GM12878 (cell line): ENCODE measurements around the gene SERPING1. TPM values are rescaled to one million over a fixed set of nuclear protein-coding genes. Genes with fewer than 3 reads are reported as not detected.

Experiments used
- ATAC-seq: fragments of 200-7000 bp; cut with Tn5 transposase; 3 replicates; pipeline ENCODE4 v1.9.1; 2020; ENCODE audit warnings: mild to moderate bottlenecking, moderate library complexity
- BruUV-seq: library from RNA; stranded (reverse); fragments of 400-500 nt; replicated peaks from 2 replicates; lab custom pipeline; 2021; lab: Mats Ljungman, UMichigan
- CTCF ChIA-PET: fragments of 300-600 bp; sonication (Branson Sonifier 250); formaldehyde crosslinking; extraction: SDS; loops from one replicate; lab custom pipeline; 2021; ENCODE audit warnings: inconsistent platforms; lab: Yijun Ruan, JAX
- POLR2A ChIA-PET: fragments of 350-600 bp; formaldehyde crosslinking; extraction: SDS; loops from one replicate; lab custom pipeline; 2021; ENCODE audit warnings: inconsistent platforms; lab: Charles Lee
- RAD21 ChIA-PET: fragments of 300-600 bp; sonication (Branson Sonifier 250); formaldehyde crosslinking; loops from one replicate; lab custom pipeline; 2023; ENCODE audit warnings: antibody characterized with exemption; ENCODE audit not compliant: unreplicated experiment; lab: Charles Lee
- SMC1A ChIA-PET: fragments of 300-600 bp; sonication (Branson Sonifier 250); formaldehyde crosslinking; loops from one replicate; lab custom pipeline; 2023; ENCODE audit not compliant: unreplicated experiment, uncharacterized antibody; lab: Charles Lee
- DNase-seq: peaks from one replicate; pipeline ENCODE4 v3.0.0-alpha.2; 2011; ENCODE audit warnings: low read depth, low spot score
- FAIRE-seq: peaks from 3 replicates; lab custom pipeline; 2011; peaks lifted over from hg19 to GRCh38; lab: Jason Lieb, UNC
- H2AFZ ChIP-seq: 2 replicates; pipeline ENCODE4 v1.6.0; 2011; ENCODE audit warnings: low read depth, low read length, control low read depth; ENCODE audit not compliant: control insufficient read depth
- H3K27ac ChIP-seq: 2 replicates; pipeline ENCODE4 v1.5.1; 2011; ENCODE audit warnings: control low read depth; ENCODE audit not compliant: control insufficient read depth, insufficient read depth
- H3K27me3 ChIP-seq, 2 experiments: replicated peaks in 1 of 2; 2 replicates each; pipeline versions ENCODE4 v1.6.0 to v1.6.1; 2011; ENCODE audit warnings: low read length in 1 of 2; ENCODE audit not compliant: control insufficient read depth in 2 of 2, insufficient read depth in 2 of 2
- H3K36me3 ChIP-seq, 2 experiments: 2 replicates each; pipeline ENCODE4 v1.5.1; 2011; ENCODE audit warnings: low read length in 1 of 2; ENCODE audit not compliant: control insufficient read depth in 2 of 2, insufficient read depth in 2 of 2
- H3K4me1 ChIP-seq: 2 replicates; pipeline ENCODE4 v1.6.1; 2011; ENCODE audit warnings: mild to moderate bottlenecking, low read length, moderate library complexity, mixed read lengths; ENCODE audit not compliant: control insufficient read depth, insufficient read depth
- H3K4me2 ChIP-seq: 2 replicates; pipeline ENCODE4 v1.6.0; 2011; ENCODE audit warnings: control low read depth; ENCODE audit not compliant: control insufficient read depth, insufficient read depth
- H3K4me3 ChIP-seq: fragments of 200-600 bp; sonication (generic); 2 replicates; pipeline ENCODE4 v1.5.1; 2016
- H3K79me2 ChIP-seq: 2 replicates; pipeline ENCODE4 v1.6.0; 2011; ENCODE audit warnings: low read length; ENCODE audit not compliant: control insufficient read depth, insufficient read depth
- H3K9ac ChIP-seq: 2 replicates; pipeline ENCODE4 v1.8.0; 2011; ENCODE audit warnings: low read length, control low read depth, mixed read lengths; ENCODE audit not compliant: control insufficient read depth, insufficient read depth
- H3K9me3 ChIP-seq: replicated peaks from 3 replicates; pipeline ENCODE4 v1.5.1; 2011; ENCODE audit warnings: mild to moderate bottlenecking, low read length; ENCODE audit not compliant: control insufficient read depth, insufficient read depth
- H4K20me1 ChIP-seq: 2 replicates; pipeline ENCODE4 v1.6.0; 2011; ENCODE audit not compliant: control insufficient read depth, insufficient read depth
- ATF2 ChIP-seq: IDR thresholded peaks from 2 replicates; pipeline ENCODE4 v1.6.1; 2012; ENCODE audit warnings: low read length, inconsistent platforms
- BHLHE40 ChIP-seq, 2 experiments: fragments of 450-650 bp in 1 of 2; IDR thresholded peaks; 2 replicates each; pipeline ENCODE4 v1.6.1; 2011 to 2017; ENCODE audit warnings: low read depth in 2 of 2, borderline replicate concordance in 1 of 2, improper control_type of control experiment in 1 of 2, low read length in 1 of 2, mild to moderate bottlenecking in 1 of 2
- CHD1 ChIP-seq: IDR thresholded peaks from 2 replicates; pipeline ENCODE4 v1.6.1; 2012; ENCODE audit warnings: low read depth, low read length, improper control_type of control experiment
- CREM ChIP-seq: IDR thresholded peaks from 2 replicates; pipeline ENCODE4 v1.6.1; 2014; ENCODE audit warnings: antibody characterized with exemption, low read depth
- FOXK2 ChIP-seq: fragments of 450-650 bp; IDR thresholded peaks from 2 replicates; pipeline ENCODE4 v1.6.1; 2017; ENCODE audit warnings: mild to moderate bottlenecking, moderate library complexity
- HCFC1 ChIP-seq: fragments of 150-350 bp; IDR thresholded peaks from 2 replicates; pipeline ENCODE4 v1.6.1; 2014; ENCODE audit warnings: low read length
- IKZF2 ChIP-seq, 2 experiments: fragments of 450-650 bp; IDR thresholded peaks; 2 replicates each; pipeline ENCODE4 v1.6.1; 2017; ENCODE audit warnings: mild to moderate bottlenecking in 2 of 2, moderate library complexity in 2 of 2
- POLR2AphosphoS2 ChIP-seq: IDR thresholded peaks from 2 replicates; pipeline ENCODE4 v1.6.1; 2011; ENCODE audit warnings: low read depth, mild to moderate bottlenecking, low read length, improper control_type of control experiment, moderate library complexity
- RELB ChIP-seq: fragments of 450-650 bp; IDR thresholded peaks from 2 replicates; pipeline ENCODE4 v1.6.1; 2017; ENCODE audit warnings: low read depth, mild to moderate bottlenecking, moderate library complexity
- STAT3 ChIP-seq: IDR thresholded peaks from 2 replicates; pipeline ENCODE4 v1.6.1; 2011; ENCODE audit warnings: low read depth, low read length, improper control_type of control experiment
- TARDBP ChIP-seq: IDR thresholded peaks from 2 replicates; pipeline ENCODE4 v1.6.1; 2016; ENCODE audit warnings: borderline replicate concordance
- TCF3 ChIP-seq: IDR thresholded peaks from 2 replicates; pipeline ENCODE4 v1.6.1; 2012; ENCODE audit warnings: low read depth, mild to moderate bottlenecking, low read length, borderline replicate concordance; ENCODE audit not compliant: insufficient read depth
- TCF7 ChIP-seq: IDR thresholded peaks from 2 replicates; pipeline ENCODE4 v1.6.1; 2014; ENCODE audit warnings: antibody characterized with exemption, borderline replicate concordance
- YY1 ChIP-seq: IDR thresholded peaks from 2 replicates; pipeline ENCODE4 v1.6.1; 2011; ENCODE audit warnings: low read depth, mild to moderate bottlenecking, low read length
- WGBS: methylation state at CpG from one replicate; pipeline ENCODE4 v1.1.6; 2016; ENCODE audit warnings: low lambda C conversion rate; ENCODE audit not compliant: insufficient replicate concordance, insufficient coverage; ENCODE audit errors: missing lambda C conversion rate; 5-methylcytosine and 5-hydroxymethylcytosine counted together
- in situ Hi-C: fragments of 300-500 bp; cut with MboI; formaldehyde crosslinking; loops from 9 replicates; pipeline ENCODE4 v1.14.3; 2018; ENCODE audit warnings: mixed read lengths
- intact Hi-C: fragments of 100-400 bp; cut with micrococcal nuclease; formaldehyde crosslinking; loops from one replicate; pipeline ENCODE4 v1.14.2; 2022; ENCODE audit not compliant: unreplicated experiment
- polyA plus RNA-seq, 11 experiments: library from polyadenylated mRNA; depleted of rRNA in 4 of 11; unstranded in 6 of 11; stranded (reverse) in 5 of 11; fragments of >200 nt; fragmentation: Nextera tagmentation in 4 of 11; fragmentation: Illumina TruSeq in 1 of 11; extraction: Ambion mirVana in 4 of 11; extraction: Trizol in 1 of 11; gene quantifications; 1 replicate in 1 of 11; 2 replicates in 10 of 11; pipeline versions ENCODE4 v1.2.1 to v1.2.3, GENCODE V29; 2011 to 2016; ENCODE audit warnings: inconsistent platforms in 2 of 11, missing spikeins in 2 of 11, low read depth in 1 of 11
- total RNA-seq, 4 experiments: library from RNA; depleted of rRNA in 3 of 4; stranded (reverse); fragments of >200 nt in 3 of 4; fragmentation: Illumina TruSeq in 1 of 4; extraction: Trizol in 1 of 4; gene quantifications; 2 replicates each; pipeline versions ENCODE4 v1.2.1 to v1.2.3, GENCODE V29; 2013 to 2021
- TF ChIP-seq, protein P1 (sequence below): fragments of 450-650 bp; IDR thresholded peaks from 2 replicates; pipeline ENCODE4 v1.6.1; 2016; ENCODE audit warnings: mild to moderate bottlenecking

Gene SERPING1
- total and polyA plus RNA-seq, 10 of the 15 experiments (the other 5 are each of a cell fraction or from before 2014, with no cell fraction given), result 0.24 to 1.4 TPM; not detected in 8

DNA sequence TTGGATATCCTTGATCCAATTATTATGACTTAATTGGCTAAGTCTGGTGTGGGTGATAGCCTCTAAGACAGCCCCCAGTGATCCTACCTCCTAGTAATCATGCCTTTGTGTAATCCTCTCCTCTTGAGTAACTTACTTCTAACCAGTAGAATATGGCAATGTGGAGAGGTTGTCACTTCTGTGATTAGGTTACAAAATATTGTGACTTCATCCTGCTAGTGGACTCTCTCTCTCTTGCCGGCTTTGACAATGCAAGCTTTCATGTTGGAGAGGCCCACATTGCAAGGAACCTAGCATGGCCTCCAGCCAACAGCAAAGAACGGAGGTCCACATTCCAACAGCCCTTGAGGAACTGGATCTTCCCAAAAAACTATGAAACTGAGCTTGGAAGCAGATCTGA is 32.7 kb downstream of the SERPING1 start:
- in situ Hi-C loops (no loop called here), intact Hi-C loops (no loop called here)
- ATAC-seq (no peak), DNase-seq (no peak), FAIRE-seq (no peak)
- POLR2A ChIA-PET, result no interaction called here
- TF ChIP-seq TARDBP (no peak), TCF3 (no peak), STAT3 (no peak), ATF2 (no peak), CREM (no peak), POLR2AphosphoS2 (no peak), YY1 (no peak), RELB (no peak), TCF7 (no peak), CHD1 (no peak), HCFC1 (no peak), FOXK2 (no peak), IKZF2 (IDR thresholded peaks at IDR 0.05) (no peak), BHLHE40 (IDR thresholded peaks at IDR 0.05; ENCODE audit: borderline replicate concordance in 1 of 2, low read depth in 2 of 2, low read length in 1 of 2) (no peak)
- TF ChIP-seq, protein P1, sequence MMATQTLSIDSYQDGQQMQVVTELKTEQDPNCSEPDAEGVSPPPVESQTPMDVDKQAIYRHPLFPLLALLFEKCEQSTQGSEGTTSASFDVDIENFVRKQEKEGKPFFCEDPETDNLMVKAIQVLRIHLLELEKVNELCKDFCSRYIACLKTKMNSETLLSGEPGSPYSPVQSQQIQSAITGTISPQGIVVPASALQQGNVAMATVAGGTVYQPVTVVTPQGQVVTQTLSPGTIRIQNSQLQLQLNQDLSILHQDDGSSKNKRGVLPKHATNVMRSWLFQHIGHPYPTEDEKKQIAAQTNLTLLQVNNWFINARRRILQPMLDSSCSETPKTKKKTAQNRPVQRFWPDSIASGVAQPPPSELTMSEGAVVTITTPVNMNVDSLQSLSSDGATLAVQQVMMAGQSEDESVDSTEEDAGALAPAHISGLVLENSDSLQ, result no peak
- no peaks in the 10 kb centered on the region for H4K20me1 ChIP-seq
- H3K9ac ChIP-seq, result no peak overlapping the region
- no peaks in the 10 kb centered on the region; a peak in 1 of 4 replicates for H3K27me3 ChIP-seq
- SMC1A ChIA-PET, result interaction anchor here (1.0 kb wide), 1 partner anchor 12 kb away, joined by 3 read pairs; no protein-coding TSS in a partner anchor
- no peaks in the 10 kb centered on the region for H3K36me3 ChIP-seq
- CTCF ChIA-PET, result interaction anchor here (0.8 kb wide), 1 partner anchor 137 kb away, joined by 3 read pairs; no protein-coding TSS in a partner anchor
- no peaks in the 10 kb centered on the region for H3K4me1 ChIP-seq
- no TSS peak for BruUV-seq
- 50% methylated on average over 2 of the region's 2 CpGs for WGBS
- no peak overlapping the region for H3K4me2 ChIP-seq
- RAD21 ChIA-PET, result no interaction called here
- no peak overlapping the region for H3K4me3 ChIP-seq
- no peaks in the 10 kb centered on the region for H3K79me2 ChIP-seq
- no peaks in the 10 kb centered on the region for H3K9me3 ChIP-seq
- H3K27ac ChIP-seq, result no peak overlapping the region
- H2AFZ ChIP-seq, result no peak overlapping the region
